ENCODE results near the gene ADK.
"Not testable (repeated sequence)": the region's sequence is repeated elsewhere in the genome, so short reads cannot be mapped to it uniquely, and the experiment has no call there.

Gene ADK

DNA sequence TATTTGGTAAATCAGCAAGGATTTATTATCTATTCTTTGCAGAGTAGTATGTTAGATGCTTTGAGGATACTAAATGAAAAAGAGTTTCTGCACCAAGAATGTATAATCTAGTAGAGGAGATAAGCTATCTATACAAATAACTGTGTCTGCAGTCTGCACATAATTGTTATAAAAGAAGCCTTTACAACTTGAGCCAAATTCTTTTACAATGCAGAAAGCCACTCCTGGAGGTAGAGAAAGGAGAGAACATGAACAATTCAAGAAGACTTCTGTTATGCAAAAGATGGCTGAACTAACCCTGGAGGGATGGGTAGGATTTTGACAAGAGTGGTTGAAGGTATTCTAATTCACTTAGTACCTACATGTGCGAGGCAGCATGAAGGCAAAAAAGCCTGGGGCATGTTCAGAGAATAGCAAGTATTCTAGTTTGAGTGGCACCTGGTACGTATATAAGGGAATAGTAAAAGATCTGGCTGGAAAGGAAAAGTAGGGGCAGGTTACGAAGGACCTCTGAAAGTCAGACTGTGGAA, 424.2 kb downstream of the ADK start:
- TF ChIP-seq, protein P1, sequence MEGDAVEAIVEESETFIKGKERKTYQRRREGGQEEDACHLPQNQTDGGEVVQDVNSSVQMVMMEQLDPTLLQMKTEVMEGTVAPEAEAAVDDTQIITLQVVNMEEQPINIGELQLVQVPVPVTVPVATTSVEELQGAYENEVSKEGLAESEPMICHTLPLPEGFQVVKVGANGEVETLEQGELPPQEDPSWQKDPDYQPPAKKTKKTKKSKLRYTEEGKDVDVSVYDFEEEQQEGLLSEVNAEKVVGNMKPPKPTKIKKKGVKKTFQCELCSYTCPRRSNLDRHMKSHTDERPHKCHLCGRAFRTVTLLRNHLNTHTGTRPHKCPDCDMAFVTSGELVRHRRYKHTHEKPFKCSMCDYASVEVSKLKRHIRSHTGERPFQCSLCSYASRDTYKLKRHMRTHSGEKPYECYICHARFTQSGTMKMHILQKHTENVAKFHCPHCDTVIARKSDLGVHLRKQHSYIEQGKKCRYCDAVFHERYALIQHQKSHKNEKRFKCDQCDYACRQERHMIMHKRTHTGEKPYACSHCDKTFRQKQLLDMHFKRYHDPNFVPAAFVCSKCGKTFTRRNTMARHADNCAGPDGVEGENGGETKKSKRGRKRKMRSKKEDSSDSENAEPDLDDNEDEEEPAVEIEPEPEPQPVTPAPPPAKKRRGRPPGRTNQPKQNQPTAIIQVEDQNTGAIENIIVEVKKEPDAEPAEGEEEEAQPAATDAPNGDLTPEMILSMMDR (IDR thresholded peaks at IDR 0.05; ENCODE audit: low read depth, low read length, missing control alignments): no peak

GRCh38 chr10:74575912-74576311, 424.9 kb downstream of the ADK start:
- TF ChIP-seq, protein P1 (IDR thresholded peaks at IDR 0.05; ENCODE audit: low read depth, low read length, missing control alignments): no peak
- H3K4me3 ChIP-seq (ENCODE audit: low read depth, low read length): no peak overlapping the region
- DNase-seq (ENCODE audit: low read depth): no peak

More for the DNA sequence above, 424.2 kb downstream of the ADK start:
- DNase-seq (ENCODE audit: low read depth): no peak
- H3K4me3 ChIP-seq (ENCODE audit: low read depth, low read length): no peak overlapping the region

- TF ChIP-seq, protein P1 (IDR thresholded peaks at IDR 0.05; ENCODE audit: low read depth, low read length, missing control alignments): no peak
- no peak overlapping the region for H3K4me3 ChIP-seq (ENCODE audit: low read depth, low read length)
- no peak for DNase-seq (ENCODE audit: low read depth)
Observed at GRCh38 chr10:74576586-74576985, 425.6 kb downstream of the ADK start.

DNA sequence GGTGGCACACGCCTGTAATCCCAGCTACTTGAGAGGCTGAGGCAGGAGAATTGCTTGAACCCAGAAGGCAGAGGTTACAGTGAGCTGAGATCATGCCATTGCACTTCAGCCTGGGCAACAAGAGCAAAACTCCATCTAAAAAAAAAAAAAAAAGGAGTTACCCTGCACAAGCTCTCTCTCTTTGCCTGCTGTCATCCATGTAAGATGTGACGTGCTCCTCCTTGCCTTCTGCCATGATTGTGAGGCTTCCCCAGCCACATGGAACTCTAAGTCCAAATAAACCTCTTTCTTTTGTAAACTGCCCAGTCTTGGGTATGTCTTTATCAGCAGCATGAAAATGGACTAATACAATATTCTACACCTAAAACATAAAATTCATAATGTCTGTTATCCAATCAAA, 429.4 kb downstream of the ADK start:
- H3K4me3 ChIP-seq (ENCODE audit: low read depth, low read length); DNase-seq (ENCODE audit: low read depth): not testable (repeated sequence)

DNA sequence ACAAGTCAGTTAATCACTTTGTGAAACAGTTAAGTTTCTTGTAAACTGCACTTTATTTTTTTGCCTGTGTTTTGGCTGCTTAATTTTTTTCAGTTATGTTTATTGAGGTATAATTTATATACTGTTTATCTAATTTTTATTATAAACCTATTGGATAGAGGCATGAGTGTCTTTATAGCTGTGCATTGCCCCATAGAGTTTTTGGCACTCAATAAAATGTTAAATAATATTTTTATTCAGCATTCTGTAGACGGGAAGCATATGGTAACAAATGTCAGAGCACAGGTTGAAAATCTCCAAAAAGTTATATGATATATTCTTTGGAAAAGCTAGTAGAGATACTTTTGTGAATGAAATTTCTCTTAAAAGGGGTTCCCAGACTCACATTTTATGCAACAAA, 431.5 kb downstream of the ADK start:
- TF ChIP-seq, protein P1 (IDR thresholded peaks at IDR 0.05; ENCODE audit: low read depth, low read length, missing control alignments): no peak
- no peak for DNase-seq (ENCODE audit: low read depth)
- no peak overlapping the region for H3K4me3 ChIP-seq (ENCODE audit: low read depth, low read length)

DNA sequence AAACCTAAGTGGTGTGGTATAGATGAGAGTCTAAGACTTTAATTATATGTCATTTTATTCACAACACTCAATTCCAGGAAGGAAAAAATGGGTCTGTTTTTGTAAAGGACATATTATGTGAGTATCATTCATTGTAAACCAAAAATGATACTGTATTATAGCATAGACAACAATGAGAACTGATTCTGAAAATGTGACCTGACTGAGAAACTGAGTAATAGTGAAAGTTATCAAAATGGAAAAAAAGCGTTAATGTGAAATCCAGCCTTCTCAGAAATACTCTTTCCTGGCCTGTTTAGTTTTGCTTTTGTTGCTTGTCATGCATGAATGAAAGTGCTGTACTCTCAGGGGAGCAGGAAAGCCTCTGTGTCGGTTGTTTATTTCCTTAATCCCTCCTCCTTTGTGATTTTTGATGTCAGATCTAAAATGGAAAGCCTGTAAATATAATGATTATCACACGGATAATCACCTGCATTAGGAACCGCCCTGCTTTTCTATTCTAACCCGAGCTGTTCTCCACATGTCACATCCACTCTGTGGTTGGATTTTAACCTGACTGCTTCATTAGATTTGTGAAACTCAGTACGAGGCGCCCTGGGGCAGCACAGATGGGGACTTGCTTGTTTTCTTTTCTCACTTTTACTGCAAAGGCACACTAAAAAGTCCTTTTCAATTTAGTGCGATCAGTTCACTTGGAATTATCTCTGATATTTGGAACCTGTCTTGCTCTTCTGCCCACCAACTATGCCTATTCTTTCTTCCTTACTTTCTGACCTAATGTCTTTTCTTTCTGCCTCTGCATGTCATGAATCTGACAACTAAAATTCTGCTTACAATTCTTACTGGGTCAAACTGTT, 434.4 kb downstream of the ADK start:
- TF ChIP-seq, protein P1 (IDR thresholded peaks at IDR 0.05; ENCODE audit: low read depth, low read length, missing control alignments): no peak
- peak overlapping the region; percentile 25 for H3K4me3 ChIP-seq (ENCODE audit: low read depth, low read length)
- peak; percentile 81 for DNase-seq (ENCODE audit: low read depth)

- H3K4me3 ChIP-seq (ENCODE audit: low read depth, low read length): peak overlapping the region; percentile 25
- TF ChIP-seq, protein P1 (IDR thresholded peaks at IDR 0.05; ENCODE audit: low read depth, low read length, missing control alignments): no peak
- peak; percentile 26 for DNase-seq (ENCODE audit: low read depth)
Observed at GRCh38 chr10:74586088-74586585, 435.1 kb downstream of the ADK start.

Measured in GM12864 (cell line).